MG63 (cell line): ENCODE results near the gene PIGC. TPM values are rescaled to one million over a fixed set of nuclear protein-coding genes. Genes with fewer than 3 reads are reported as not detected.

ENCODE experiments used
- DNase-seq: peaks from one replicate; pipeline ENCODE4 v3.0.0-alpha.2; 2020
- H3K27me3 ChIP-seq: fragments of 250-450 bp; sonication (Bioruptor Pico); 2 replicates; pipeline ENCODE4 v1.5.1; 2020; ENCODE audit warnings: mild to moderate bottlenecking, moderate library complexity
- H3K36me3 ChIP-seq: fragments of 250-450 bp; sonication (Bioruptor Pico); 2 replicates; pipeline ENCODE4 v1.5.1; 2020; ENCODE audit warnings: mild to moderate bottlenecking, moderate library complexity
- H3K4me3 ChIP-seq: fragments of 250-450 bp; sonication (Bioruptor Pico); 2 replicates; pipeline ENCODE4 v1.5.1; 2020; ENCODE audit warnings: mild to moderate bottlenecking, moderate library complexity
- H3K9me3 ChIP-seq: fragments of 250-450 bp; sonication (Bioruptor Pico); 2 replicates; pipeline ENCODE4 v1.5.1; 2020; ENCODE audit warnings: mild to moderate bottlenecking, moderate library complexity
- total RNA-seq: library from RNA; depleted of rRNA; stranded (reverse); fragments of >200 nt; shearing (Covaris generic); gene quantifications from 2 replicates; pipeline ENCODE4 v1.2.3, GENCODE V29; 2014; ENCODE audit warnings: low replicate concordance; rRNA removed

Gene PIGC
- total RNA-seq, 1 experiment from 2014 or later = 19.6 TPM

GRCh38 chr1:172397633-172398032, 46.2 kb downstream of the PIGC start:
- Histone ChIP-seq H3K4me3 (no peak overlapping the region), H3K9me3 (no peaks in the 10 kb centered on the region; the same call in 1 of the 2 replicates), H3K36me3 (no peaks in the 10 kb centered on the region), H3K27me3 (no peaks in the 10 kb centered on the region)
- no peak for DNase-seq

GRCh38 chr1:172397221-172397620, 46.6 kb downstream of the PIGC start:
- DNase-seq = no peak
- Histone ChIP-seq H3K27me3 (no peaks in the 10 kb centered on the region), H3K36me3 (no peaks in the 10 kb centered on the region), H3K9me3 (no peaks in the 10 kb centered on the region; the same call in 1 of the 2 replicates), H3K4me3 (no peak overlapping the region)

GRCh38 chr1:172395576-172395975, 48.3 kb downstream of the PIGC start:
- H3K27me3 ChIP-seq = no peaks in the 10 kb centered on the region
- DNase-seq = no peak
- no peaks in the 10 kb centered on the region; the same call in 1 of the 2 replicates for H3K9me3 ChIP-seq
- H3K36me3 ChIP-seq = no peaks in the 10 kb centered on the region
- H3K4me3 ChIP-seq = no peak overlapping the region

GRCh38 chr1:172394811-172395210, 49.1 kb downstream of the PIGC start:
- DNase-seq = no peak
- H3K9me3 ChIP-seq = no peaks in the 10 kb centered on the region; the same call in 1 of the 2 replicates
- no peaks in the 10 kb centered on the region for H3K27me3 ChIP-seq
- no peak overlapping the region for H3K4me3 ChIP-seq
- no peaks in the 10 kb centered on the region for H3K36me3 ChIP-seq

- no peaks in the 10 kb centered on the region for H3K27me3 ChIP-seq
- DNase-seq = no peak
- H3K36me3 ChIP-seq = no peaks in the 10 kb centered on the region
- no peak overlapping the region for H3K4me3 ChIP-seq
- no peaks in the 10 kb centered on the region; the same call in 1 of the 2 replicates for H3K9me3 ChIP-seq
These were observed 49.6 kb downstream of the PIGC start for GRCh38 chr1:172394141-172394751.

GRCh38 chr1:172393354-172393753, 50.5 kb downstream of the PIGC start:
- Histone ChIP-seq H3K27me3 (no peaks in the 10 kb centered on the region), H3K4me3 (no peak overlapping the region)
- no peak for DNase-seq

GRCh38 chr1:172391976-172392375, 51.9 kb downstream of the PIGC start:
- H3K9me3 ChIP-seq = no peaks in the 10 kb centered on the region; the same call in 1 of the 2 replicates
- no peak for DNase-seq
- no peaks in the 10 kb centered on the region for H3K27me3 ChIP-seq
- H3K36me3 ChIP-seq = no peaks in the 10 kb centered on the region
- no peak overlapping the region for H3K4me3 ChIP-seq

More at GRCh38 chr1:172393354-172393753, 50.5 kb downstream of the PIGC start:
- H3K9me3 ChIP-seq = no peaks in the 10 kb centered on the region; the same call in 1 of the 2 replicates
- no peaks in the 10 kb centered on the region for H3K36me3 ChIP-seq

Other genes starting within 250 kb of the PIGC start
- not detected in 2 replicates for gene C1orf105, start 23.4 kb downstream of the PIGC start, total RNA-seq
- gene SUCO, start 89.1 kb upstream of the PIGC start, total RNA-seq = 2.1 and 2.9 TPM in 2 replicates
- not detected in 2 replicates for gene FASLG, start 215.0 kb upstream of the PIGC start, total RNA-seq